EH (cell line): ENCODE data around the gene NHLH1.

Experiments
- DNase-seq: peaks from one replicate; pipeline ENCODE4 v3.0.0-alpha.2; 2015; ENCODE audit warnings: low read depth

Gene NHLH1

GRCh38 chr1:160366731-160367515 is at the start of gene NHLH1:
Gene NHLH1, plus strand, starts transcription at chr1:160367071. Its CDS starts 3,661 bp downstream, at chr1:160370732.
- DNase-seq = no peak

GRCh38 chr1:160322831-160323230 is 44.0 kb upstream of the NHLH1 start:
- no peak for DNase-seq

GRCh38 chr1:160325252-160325651 is 41.6 kb upstream of the NHLH1 start:
- no peak for DNase-seq

GRCh38 chr1:160326418-160326817 is 40.5 kb upstream of the NHLH1 start:
- DNase-seq = no peak

GRCh38 chr1:160328184-160328583 is 38.7 kb upstream of the NHLH1 start:
- DNase-seq = no peak

GRCh38 chr1:160330119-160330518 is 36.8 kb upstream of the NHLH1 start:
- DNase-seq = no peak

GRCh38 chr1:160332516-160332915 is 34.4 kb upstream of the NHLH1 start:
- DNase-seq = no peak

GRCh38 chr1:160338580-160338979 is 28.3 kb upstream of the NHLH1 start:
- no peak for DNase-seq

GRCh38 chr1:160340146-160340545 is 26.7 kb upstream of the NHLH1 start:
- DNase-seq = no peak

GRCh38 chr1:160340866-160341265 is 26.0 kb upstream of the NHLH1 start:
- DNase-seq = no peak

- DNase-seq = peak; percentile 37
Observed at GRCh38 chr1:160342526-160342925, 24.3 kb upstream of the NHLH1 start.

GRCh38 chr1:160342953-160343869 is 23.7 kb upstream of the NHLH1 start, which contains the start of the genes COPA and NCSTN:
Gene COPA, minus strand, starts transcription at chr1:160343250. Its CDS starts 80 bp downstream, at chr1:160343170.
Gene NCSTN, plus strand, starts transcription at chr1:160343383. Its CDS starts 14 bp downstream, at chr1:160343397.
- DNase-seq = peak; percentile 97

GRCh38 chr1:160344241-160344640 is 22.6 kb upstream of the NHLH1 start:
- no peak for DNase-seq

- no peak for DNase-seq
Observed at GRCh38 chr1:160344936-160345335, 21.9 kb upstream of the NHLH1 start.

GRCh38 chr1:160346463-160346862 is 20.4 kb upstream of the NHLH1 start:
- no peak for DNase-seq

- no peak for DNase-seq
Observed at GRCh38 chr1:160346958-160347357, 19.9 kb upstream of the NHLH1 start.

GRCh38 chr1:160351629-160352028 is 15.2 kb upstream of the NHLH1 start:
- no peak for DNase-seq

GRCh38 chr1:160352555-160352954 is 14.3 kb upstream of the NHLH1 start:
- DNase-seq = no peak

GRCh38 chr1:160353223-160353622 is 13.6 kb upstream of the NHLH1 start:
- DNase-seq = peak; percentile 27

GRCh38 chr1:160354388-160354985 is 12.4 kb upstream of the NHLH1 start:
- peak; percentile 39 for DNase-seq

- DNase-seq = peak; percentile 23
Observed at GRCh38 chr1:160357286-160358002, 9.4 kb upstream of the NHLH1 start.

- no peak for DNase-seq
Observed at GRCh38 chr1:160358073-160358472, 8.8 kb upstream of the NHLH1 start.
